HPDE6-E6E7 (cell line): Measurements from ENCODE around the gene MFAP2.
"Not testable (repeated sequence)": the region's sequence is repeated elsewhere in the genome, so short reads cannot be mapped to it uniquely, and the experiment has no call there.

Source experiments
- DNase-seq: peaks from one replicate; pipeline ENCODE4 v3.0.0; 2011; ENCODE audit warnings: missing footprints; ENCODE audit errors: extremely low spot score

Gene MFAP2

DNA sequence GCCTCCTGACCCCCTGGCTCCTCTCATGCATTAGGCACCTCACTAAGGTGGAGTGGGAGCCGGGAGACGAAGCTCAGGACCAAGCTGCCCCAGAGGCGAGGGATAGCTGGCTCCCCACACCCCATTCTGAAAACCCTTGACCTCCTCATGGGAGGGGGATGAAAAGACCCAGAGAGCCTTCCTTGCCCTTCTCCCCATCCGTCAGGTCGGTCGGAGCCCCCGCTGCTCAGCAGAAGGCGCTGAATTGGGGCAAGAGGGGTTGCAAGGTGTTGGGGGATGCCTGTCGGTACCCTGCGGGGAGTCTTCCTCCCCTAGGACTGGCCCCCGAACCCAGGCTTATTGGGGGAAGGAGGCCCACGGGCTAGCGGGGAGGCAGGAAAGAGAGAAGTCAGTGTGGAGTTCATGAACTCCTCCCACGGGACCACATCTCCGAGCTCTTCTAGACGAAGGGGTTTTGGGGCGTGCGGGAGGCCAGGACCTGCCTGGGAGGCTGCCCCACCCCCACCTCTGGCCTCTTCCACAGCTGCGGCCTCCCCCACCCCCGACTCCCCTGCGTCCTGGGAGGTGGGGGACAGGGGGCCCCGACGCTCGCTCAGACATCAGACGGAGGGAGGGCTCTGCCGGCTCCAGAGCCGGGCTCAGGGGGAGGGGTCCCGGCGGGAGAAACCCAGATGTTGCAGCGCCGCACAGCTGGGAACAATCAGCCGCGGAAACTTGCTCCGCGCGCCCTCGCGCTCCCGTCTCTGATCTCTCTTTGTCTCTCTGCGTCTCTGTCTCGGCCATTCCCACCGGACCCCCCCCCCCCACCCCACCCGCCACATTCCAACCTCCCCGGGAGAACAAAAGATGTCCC lies 719 bp downstream of the MFAP2 start:
- no peak for DNase-seq

DNA sequence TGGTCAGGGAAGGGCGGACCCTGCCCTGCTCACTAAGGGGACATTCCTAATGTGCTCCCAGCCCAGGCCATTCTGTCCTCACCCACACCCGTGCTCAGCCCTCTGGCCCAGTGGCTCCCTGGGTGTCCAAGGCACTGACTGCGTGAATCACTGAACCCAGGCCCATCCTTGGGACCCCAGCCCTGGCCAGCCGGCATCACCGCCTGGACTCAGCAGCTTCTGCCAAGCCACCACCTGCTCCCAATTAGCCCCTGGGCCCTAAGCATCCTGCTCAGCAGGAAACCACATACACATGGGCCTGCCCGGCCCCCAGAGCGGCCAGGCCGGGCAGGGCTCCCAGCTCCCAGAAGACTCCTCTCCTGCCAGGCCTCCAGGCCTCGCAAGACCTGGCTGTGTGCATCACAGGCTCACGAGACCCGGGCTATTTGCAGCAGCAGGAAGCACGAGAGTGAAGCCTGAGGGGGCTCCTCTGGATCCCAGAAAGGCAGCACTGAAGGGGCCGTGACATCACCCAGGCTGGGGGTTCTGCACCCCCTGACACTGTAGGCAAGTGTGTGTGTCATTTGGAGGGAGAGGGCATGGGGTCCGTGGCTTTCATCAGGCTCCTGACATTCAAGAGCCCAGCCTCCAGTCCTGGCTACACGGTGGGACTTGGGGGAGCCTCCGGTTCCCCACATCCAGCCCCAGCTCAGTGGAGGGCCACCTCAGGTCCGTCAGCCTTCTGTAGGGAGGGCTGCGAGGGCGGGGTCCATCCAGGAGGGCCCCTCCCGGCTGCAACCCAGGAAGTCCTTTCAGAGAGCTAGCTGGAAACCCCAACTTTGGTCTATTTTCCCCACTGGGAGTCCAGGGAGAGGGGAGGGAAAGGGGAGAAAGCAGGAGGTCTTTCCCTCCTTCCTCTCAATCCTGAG lies 1.6 kb downstream of the MFAP2 start:
- DNase-seq = no peak

DNA sequence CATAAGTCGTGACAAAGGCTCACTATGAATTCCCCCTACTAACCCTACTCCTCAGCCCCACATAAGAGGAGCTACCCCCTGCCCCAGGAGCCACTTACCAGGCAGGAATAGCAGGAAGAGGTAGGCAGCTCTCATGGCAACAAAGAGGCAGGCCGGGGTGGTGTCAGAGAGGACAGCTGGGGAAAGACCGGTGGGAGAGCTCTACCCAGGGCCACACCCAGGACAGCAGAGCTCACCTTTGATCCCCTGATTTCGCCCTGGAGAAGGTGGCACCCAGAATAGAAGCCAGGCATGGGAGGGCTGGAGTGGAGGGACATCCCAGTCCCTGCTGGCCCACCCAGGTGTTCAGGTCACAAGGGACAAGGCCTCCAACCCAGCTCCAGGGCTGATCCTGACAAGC lies 2.3 kb downstream of the MFAP2 start:
- DNase-seq = no peak

DNA sequence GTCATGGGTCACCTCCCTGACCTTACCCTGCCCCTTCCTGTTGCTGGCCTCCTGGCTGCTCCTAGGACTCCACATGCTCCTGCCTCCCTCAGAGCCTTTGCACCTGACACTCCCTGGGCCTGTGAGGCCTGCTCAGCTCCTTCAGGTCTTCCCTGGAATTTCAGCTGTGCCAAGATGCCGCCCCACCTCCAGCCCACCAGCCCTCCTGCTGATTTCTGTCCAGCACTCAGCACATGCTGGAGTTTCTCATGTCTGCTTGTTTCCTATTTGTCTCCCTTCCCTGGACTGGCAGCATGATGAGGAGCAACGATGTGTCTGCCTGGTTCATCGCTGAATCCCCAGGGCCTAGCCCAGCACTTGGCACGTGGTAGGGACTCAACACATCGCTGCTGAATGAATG lies 3.0 kb downstream of the MFAP2 start:
- no peak for DNase-seq

DNA sequence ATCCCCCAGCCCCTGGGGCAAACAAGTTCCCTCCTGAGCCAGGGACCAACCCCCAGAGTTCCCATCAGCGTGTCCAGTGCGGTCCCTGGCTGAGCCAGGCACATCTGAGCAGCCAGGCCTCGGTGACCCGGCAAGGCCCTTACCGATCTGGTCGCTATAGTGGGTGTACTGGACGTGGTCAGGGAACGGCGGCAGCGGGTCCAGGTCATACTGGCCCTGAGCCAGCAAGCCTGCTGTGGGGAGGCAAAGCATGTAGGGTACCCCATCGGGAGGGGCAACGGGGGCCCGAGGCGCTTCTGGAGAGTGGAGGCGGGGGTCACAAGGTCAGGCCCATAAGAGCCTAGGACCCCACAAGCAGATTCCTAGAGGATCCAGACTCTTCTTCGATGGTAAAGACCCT lies 3.5 kb downstream of the MFAP2 start:
- DNase-seq = no peak

DNA sequence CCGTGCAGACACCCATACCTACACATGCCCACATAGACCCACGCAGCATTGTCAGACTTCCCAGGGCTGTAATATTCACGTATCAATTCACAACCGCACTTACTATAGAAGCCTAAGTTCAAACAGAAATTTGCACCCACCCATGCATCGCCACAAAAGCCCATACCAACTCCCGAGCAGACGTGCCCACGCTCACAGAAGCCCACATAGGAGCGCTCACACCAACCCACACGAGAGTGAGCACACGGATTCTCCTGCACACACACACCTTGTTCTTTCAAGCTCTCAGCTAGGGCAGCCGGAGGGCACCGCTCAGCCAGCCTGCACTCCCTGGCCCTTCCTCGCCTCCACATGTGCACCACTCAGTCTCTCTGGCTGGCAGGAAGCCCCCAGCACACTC lies 4.6 kb downstream of the MFAP2 start:
- no peak for DNase-seq

DNA sequence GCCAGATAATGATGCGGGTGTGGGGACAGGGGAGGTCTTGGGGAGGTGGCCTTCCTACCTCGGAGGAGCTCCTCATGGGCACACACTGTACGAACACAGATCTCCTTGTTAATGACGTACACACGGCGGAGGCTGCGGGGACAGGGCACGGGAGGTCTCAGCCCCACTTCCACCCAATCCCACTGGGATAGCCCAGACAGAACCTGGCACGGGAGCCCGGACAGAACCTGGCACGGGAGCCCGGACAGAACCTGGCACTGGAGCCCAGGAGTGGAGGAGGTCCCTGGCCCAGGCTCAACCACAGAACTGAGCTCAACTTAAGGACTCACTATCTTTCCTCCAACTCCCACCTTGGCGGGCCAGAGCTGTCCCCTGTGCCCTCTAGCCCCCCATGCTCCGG lies 5.2 kb downstream of the MFAP2 start:
- no peak for DNase-seq

DNA sequence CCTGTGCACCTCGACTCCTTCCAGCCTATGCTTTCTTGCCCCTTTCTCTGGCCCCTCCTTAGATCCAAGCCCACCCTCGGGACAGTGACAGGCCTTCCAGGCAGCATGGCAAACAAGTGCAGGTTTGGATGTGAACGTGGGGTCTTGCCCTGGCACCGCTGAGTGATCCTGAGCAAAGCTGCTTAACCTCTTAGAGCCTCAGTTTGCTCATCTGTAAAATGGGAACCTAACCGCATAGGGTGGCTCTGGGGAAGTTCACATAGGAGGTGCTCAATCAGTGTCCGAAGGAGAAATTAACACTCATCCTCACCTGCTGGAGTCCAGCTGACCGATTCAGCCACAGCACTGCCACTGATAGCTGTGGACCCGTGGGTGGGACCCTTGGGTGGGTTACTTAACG lies 7.2 kb downstream of the MFAP2 start:
- no peak for DNase-seq

DNA sequence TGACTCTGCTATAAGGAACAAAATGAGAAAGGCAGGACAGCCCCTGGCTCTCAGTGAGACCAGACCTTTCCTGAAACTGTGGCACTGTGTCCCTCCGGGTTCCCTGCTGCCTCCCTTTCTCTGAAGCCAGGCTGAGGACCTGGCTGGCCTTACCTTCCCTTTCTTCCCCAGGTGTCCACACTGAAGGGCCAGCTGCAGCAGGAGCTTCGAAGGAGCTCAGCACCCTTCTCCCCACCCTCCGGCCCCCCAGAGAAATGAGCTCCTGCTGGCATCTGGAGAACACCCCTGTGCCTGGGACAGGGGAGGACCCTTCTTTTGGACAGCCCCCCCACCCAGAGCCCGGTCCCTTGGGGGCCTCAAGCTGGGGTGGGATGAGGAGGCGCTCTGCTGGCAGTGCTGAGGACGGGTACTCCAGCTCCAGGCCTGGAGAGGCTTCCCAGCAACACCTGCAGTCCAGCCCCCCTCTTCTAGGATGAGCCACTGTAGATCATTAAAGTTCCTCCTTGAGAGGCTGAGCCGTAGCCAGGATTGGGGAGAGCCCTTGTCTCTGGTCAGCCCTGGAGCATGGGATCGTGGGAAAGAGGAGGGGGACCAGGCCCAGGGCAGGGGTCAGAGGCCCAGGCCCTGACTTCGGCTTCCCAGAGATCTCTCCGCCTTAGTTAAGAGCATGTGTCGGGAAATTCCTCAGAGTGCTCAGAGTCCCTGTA lies 8.1 kb downstream of the MFAP2 start:
- DNase-seq = no peak

DNA sequence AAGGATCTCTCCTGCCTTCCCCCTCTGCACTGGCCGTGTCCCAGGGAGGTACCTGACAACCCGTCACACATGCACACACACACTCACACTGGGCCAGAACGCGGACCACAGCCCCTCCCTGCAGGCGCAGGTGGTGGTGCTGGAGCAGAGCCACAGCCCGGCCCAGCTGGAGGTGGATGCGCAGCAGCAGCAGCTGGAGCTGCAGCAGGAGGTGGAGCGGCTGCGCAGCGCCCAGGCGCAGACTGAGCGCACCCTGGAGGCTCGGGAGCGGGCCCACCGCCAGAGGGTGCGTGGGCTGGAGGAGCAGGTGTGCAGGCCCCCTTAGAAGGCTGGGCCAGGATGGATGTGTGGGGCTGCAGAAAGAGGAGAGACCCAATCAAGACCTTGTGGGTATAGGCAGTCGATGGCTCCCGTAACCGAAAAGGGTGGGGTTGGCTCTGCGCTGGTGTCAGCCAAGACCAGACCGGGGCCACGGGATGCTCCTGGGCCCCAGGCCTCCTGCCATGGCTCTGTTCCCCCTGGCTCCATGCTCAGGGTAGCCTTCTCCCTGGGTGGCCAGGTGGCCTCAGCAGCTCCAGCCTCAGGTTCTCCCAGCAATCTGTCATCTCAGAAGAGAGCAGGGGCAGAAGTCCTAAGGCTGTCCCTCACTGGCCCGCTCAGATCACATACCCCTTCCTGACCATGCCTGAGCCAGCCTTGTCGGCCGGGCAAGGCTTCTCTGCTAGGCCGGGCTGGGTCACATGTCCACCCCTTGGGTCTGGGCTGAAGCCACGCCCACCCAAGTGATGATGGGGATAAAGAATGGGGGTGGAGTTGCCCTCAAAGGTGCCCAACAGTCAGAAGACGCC lies 8.9 kb downstream of the MFAP2 start:
- no peak for DNase-seq

DNA sequence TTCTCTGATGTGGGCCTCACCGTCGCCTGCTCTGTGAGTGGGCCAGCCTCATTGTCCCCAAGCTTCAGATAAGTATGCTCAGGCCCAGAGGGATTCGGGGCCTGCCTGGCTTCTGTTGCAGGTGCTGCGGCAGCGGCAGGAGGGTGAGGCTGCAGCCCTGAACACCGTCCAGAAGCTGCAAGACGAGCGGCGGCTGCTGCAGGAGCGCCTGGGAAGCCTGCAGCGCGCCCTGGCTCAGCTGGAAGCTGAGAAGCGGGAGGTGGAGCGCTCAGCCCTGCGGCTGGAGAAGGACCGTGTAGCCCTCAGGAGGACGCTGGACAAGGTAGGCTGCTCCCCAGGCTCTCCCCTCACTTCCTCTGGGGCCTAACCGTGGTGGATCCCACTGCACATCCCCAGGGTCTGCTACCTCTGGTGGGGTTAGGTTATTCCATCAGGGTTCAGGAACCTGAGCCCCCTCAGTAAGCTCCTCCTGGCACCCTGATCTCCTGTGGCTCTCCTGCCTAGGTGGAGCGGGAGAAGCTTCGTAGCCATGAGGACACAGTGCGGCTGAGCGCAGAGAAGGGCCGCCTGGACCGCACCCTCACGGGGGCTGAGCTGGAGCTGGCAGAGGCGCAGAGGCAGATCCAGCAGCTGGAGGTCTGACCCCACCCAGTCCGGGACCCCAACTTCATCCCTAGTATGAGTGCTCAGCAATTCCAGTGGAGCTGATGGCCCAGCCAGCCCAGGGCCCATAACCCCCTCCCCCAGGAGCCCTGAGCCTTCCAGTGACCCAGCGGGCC lies 10.1 kb downstream of the MFAP2 start:
- no peak for DNase-seq

DNA sequence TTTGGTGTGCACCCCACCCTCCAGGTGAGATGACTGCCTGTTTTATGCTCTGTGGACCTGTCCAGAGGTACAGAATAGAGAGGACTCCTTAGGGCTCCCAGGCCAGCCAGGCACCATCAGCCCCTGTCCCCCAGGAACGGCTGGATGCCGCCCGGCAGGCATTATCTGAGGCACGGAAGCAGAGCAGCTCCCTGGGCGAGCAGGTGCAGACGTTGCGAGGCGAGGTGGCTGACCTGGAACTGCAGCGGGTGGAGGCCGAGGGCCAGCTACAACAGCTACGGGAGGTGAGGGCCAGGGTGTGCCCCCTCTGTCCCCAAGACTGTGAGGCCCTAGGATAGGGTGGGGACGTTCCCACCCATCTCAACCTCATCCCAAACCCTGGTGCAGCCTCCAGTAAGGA lies 10.8 kb downstream of the MFAP2 start:
- DNase-seq = no peak

DNA sequence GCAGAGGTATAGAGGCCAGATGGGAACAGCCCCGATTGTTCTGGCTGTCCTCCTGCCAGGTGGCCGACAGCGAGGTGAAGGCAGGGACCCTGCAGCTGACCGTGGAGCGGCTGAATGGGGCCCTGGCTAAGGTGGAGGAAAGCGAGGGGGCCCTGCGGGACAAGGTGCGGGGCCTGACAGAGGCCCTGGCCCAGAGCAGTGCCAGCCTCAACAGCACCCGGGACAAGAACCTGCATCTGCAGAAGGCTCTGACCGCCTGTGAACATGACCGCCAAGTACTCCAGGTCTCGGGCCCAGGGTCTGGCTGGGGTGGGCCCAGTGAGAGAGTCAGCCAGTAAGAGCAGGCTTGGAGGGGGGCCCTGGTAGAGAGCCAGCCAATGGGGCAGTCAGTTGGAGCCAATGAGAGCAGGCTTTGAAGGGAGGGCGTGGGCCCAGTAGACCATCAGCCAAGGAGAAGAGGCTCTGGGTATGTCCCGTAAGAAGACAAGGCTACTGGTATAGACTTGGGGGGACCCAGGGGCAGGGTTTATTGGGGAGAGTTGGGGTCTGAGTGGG lies 11.3 kb downstream of the MFAP2 start:
- no peak for DNase-seq

DNA sequence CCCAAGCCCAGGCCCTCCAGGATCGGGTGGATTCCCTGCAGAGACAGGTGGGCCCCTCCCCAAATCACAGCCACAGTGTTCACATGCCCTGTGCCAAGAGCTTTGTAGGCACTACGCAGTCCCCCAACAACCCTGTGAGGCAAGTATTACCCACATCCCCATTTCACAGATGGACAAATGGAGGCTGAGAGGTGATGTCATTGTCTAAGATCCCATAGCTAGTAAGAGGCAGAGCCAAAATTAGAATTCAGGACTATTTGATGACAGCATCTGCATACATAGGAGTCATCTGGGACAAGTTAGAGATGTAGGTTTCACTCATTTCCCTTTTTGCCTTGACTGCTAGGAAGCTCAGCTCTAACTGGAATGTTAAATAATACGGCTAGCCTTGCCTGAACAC lies 12.0 kb downstream of the MFAP2 start:
- DNase-seq = no peak

DNA sequence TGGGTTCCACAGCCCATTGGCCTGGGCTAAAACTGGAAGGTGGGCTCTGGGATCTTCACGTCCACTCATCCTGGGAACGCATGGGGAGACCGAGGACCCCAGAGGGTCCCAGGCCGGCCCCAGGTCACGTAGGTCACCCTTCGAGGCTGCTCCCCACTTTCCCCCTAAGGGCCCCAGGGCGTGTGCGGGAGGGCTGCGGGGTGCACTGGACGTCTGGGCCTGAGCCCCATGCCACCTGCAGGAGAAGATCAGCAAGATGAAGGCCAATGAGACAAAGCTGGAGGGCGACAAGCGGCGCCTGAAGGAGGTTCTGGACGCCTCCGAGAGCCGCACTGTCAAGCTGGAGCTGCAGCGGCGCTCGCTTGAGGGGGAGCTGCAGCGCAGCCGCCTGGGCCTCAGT lies 12.5 kb downstream of the MFAP2 start:
- DNase-seq = no peak

DNA sequence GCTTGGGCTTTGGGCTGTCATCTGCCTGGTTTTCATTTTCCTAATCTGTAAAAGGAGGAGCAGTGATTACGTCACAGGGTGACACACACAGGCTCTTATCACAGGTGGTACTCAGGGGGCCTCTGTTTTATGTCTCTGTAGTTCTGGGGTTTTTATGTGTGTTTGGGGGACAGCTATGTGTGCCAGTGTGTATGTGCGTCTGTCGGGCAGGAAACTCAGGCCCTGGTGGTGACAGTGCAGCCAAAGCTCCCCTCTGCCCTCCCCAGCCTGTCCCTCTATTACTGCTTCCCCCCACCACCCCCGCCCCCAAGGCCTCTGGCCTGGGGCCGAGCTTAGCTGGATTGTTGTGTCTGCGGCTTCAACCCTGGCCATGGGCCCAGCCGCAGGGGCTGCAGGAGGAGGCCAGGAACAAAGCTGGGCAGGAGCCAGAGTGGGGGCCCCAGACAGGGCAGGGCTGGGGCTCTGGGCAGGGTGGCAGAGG lies 13.3 kb downstream of the MFAP2 start:
- no peak for DNase-seq

DNA sequence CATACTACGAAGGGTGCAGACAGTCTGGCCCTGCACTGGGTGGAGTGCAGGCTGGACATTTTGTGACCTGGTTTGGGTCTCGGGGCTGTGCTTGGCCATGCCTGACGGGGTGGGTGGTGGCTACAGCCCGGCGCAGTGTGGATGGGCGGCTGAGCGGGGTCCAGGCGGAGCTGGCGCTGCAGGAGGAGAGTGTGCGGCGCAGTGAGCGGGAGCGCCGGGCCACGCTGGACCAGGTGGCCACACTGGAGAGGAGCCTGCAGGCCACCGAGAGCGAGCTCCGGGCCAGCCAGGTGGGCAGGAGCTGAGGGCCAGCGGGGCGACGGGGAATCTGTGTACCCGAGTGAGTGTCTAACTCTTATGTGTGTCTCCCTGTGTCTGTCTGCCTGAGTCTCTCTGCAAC lies 14.1 kb downstream of the MFAP2 start:
- DNase-seq = no peak

DNA sequence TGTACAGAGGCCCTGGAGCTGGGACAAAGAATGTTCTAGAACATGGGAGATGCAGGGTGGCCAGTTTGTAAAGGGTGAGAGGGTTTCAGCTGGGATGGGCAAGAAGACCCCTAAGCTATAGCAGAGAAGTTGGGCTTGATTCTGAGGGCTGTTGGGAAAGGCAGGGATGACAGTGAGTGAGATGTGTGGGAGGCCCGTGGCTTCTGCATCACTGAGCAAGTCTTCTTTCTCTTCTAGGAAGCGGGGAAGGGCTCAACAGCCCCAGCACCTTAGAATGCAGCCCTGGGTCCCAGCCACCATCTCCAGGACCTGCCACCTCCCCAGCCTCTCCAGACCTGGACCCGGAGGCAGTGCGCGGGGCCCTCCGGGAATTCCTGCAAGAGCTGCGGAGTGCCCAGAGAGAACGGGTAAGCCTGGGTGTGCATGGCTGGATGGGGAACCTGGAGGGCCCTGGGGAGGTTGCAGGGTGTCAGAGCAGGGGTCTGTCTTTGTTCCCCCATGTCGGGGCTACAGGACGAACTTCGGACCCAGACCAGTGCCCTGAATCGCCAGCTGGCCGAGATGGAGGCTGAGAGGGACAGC lies 14.8 kb downstream of the MFAP2 start:
- no peak for DNase-seq

DNA sequence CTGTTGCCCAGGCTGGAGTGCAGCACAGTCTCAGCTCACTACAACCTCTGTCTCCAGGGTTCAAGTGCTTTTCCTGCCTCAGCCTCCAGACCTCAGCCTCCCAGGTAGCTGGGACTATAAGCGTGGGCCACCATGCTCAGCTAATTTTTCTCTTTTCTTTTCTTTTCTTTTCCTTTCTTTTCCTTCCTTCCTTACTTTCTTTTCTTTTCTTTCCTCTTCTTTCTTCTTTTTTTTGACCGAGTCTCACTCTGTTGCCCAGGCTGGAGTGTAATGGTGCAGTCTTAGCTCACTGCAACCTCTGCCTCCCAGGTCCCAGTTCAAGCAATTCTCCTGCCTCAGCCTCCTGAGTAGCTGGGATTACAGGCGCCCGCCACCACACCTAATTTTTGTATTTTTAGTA lies 16.3 kb downstream of the MFAP2 start:
- DNase-seq = not testable (repeated sequence)
